Panc1 (cell line): ENCODE measurements around the gene FIBIN. TPM values are rescaled to one million over a fixed set of nuclear protein-coding genes. Genes with fewer than 3 reads are reported as not detected.

Experiments used
- ATAC-seq: fragments of 200-7000 bp; cut with Tn5 transposase; 2 replicates; pipeline ENCODE4 v1.9.1; 2020; ENCODE audit warnings: mild to moderate bottlenecking, moderate library complexity
- BruUV-seq: library from RNA; stranded (reverse); fragments of 400-500 nt; replicated peaks from 2 replicates; lab custom pipeline; 2021; lab: Mats Ljungman, UMichigan
- CTCF ChIA-PET: fragments of 300-600 bp; sonication (Branson Sonifier 250); formaldehyde crosslinking; loops from one replicate; lab custom pipeline; 2022; ENCODE audit warnings: antibody characterized with exemption; lab: Charles Lee
- POLR2A ChIA-PET: fragments of 300-600 bp; sonication (Branson Sonifier 250); formaldehyde crosslinking; loops from one replicate; lab custom pipeline; 2022; ENCODE audit warnings: antibody characterized with exemption; lab: Charles Lee
- DNase-seq: peaks from one replicate; pipeline ENCODE4 v3.0.0-alpha.2; 2010; ENCODE audit warnings: low read depth, low spot score
- H3K27ac ChIP-seq: 2 replicates; pipeline ENCODE4 v1.5.1; 2011; ENCODE audit warnings: mild to moderate bottlenecking, low read length, inconsistent platforms
- H3K27me3 ChIP-seq: fragments of 200-500 bp; sonication (Bioruptor generic); 2 replicates; pipeline ENCODE4 v1.6.0; 2014; ENCODE audit warnings: low read length, inconsistent platforms; ENCODE audit not compliant: control insufficient read depth, insufficient read depth
- H3K36me3 ChIP-seq: fragments of 200-500 bp; sonication (Bioruptor generic); 2 replicates; pipeline ENCODE4 v1.5.1; 2014; ENCODE audit warnings: inconsistent platforms, mild to moderate bottlenecking, low read length, moderate library complexity; ENCODE audit not compliant: control insufficient read depth, insufficient read depth
- H3K4me1 ChIP-seq: 2 replicates; pipeline ENCODE4 v1.5.1; 2011; ENCODE audit warnings: inconsistent platforms, mild to moderate bottlenecking, low read length, moderate library complexity; ENCODE audit not compliant: control insufficient read depth, insufficient read depth
- H3K4me3 ChIP-seq, 2 experiments: 2 replicates each; pipeline ENCODE4 v1.5.1; 2011 to 2012; ENCODE audit warnings: low read depth in 2 of 2, low read length in 2 of 2, mild to moderate bottlenecking in 2 of 2, inconsistent platforms in 1 of 2, moderate library complexity in 1 of 2
- H3K9me3 ChIP-seq: fragments of 200-500 bp; sonication (Bioruptor generic); 2 replicates; pipeline ENCODE4 v1.5.1; 2014; ENCODE audit warnings: low read depth, mild to moderate bottlenecking, inconsistent platforms, low read length, moderate library complexity; ENCODE audit not compliant: control insufficient read depth, insufficient read depth
- CTCF ChIP-seq: fragments of 450-650 bp; IDR thresholded peaks from 2 replicates; pipeline ENCODE4 v1.5.1; 2017; ENCODE audit warnings: mild to moderate bottlenecking
- POLR2AphosphoS5 ChIP-seq: IDR thresholded peaks from 2 replicates; pipeline ENCODE4 v1.6.1; 2012; ENCODE audit warnings: mild to moderate bottlenecking, low read depth, low read length, moderate library complexity
- REST ChIP-seq, 2 experiments: IDR thresholded peaks; 2 replicates each; pipeline ENCODE4 v1.6.1; 2011 to 2012; ENCODE audit warnings: low read depth in 2 of 2, control low read depth in 1 of 2, low read length in 1 of 2, mild to moderate bottlenecking in 1 of 2, moderate library complexity in 1 of 2; ENCODE audit not compliant: insufficient read depth in 1 of 2
- SIN3A ChIP-seq: IDR thresholded peaks from 2 replicates; pipeline ENCODE4 v1.6.1; 2012; ENCODE audit warnings: low read depth, mild to moderate bottlenecking, low read length, moderate library complexity, borderline replicate concordance; ENCODE audit not compliant: insufficient read depth
- TCF7L2 ChIP-seq: IDR thresholded peaks from 2 replicates; pipeline ENCODE4 v1.6.1; 2011; ENCODE audit warnings: mild to moderate bottlenecking, low read depth, low read length, inconsistent platforms
- in situ Hi-C: cut with HindIII; loops from 2 replicates; pipeline ENCODE4 v1.10.0; 2016; ENCODE audit warnings: low sequenced_read_pairs, low pct_unique_long_range_greater_than_20kb
- intact Hi-C: fragments of 100-400 bp; cut with micrococcal nuclease; formaldehyde crosslinking; loops from one replicate; pipeline ENCODE4 v1.10.0; 2022; ENCODE audit not compliant: unreplicated experiment
- total RNA-seq: library from RNA; stranded (reverse); gene quantifications from one replicate; pipeline ENCODE4 v1.2.1, GENCODE V29; 2021; ENCODE audit not compliant: unreplicated experiment

The FIBIN gene
- total RNA-seq, 1 experiment from 2014 or later: not detected

DNA sequence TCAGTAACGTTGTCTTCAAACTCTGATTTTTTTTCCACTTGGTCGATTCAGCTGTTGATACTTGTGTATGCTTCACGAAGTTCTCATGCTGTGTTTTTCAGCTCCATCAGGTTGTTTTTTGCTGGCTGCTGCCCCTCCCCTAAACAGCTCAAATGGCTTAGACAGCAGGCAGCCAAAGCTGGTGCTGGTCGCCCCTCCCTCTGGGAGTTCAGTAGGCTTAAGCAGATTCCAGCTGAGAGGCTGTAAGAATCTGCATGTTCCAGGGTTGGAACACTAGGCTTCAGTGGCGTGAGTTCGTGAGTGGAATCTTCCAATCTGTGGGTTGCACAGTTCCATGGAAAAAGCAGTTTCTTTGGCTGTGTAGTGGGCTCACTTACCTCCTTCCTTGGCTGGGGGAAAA, 10.3 kb upstream of the FIBIN start:
- no peaks in the 10 kb centered on the region for H3K4me1 ChIP-seq
- CTCF ChIA-PET: no interaction called here

GRCh38 chr11:26985470-26985869, 8.4 kb upstream of the FIBIN start:
- ChIA-PET POLR2A (no interaction called here), CTCF (no interaction called here)
- no peak overlapping the region for H3K27ac ChIP-seq
- BruUV-seq: no TSS peak
- H3K4me3 ChIP-seq: no peak overlapping the region
- TF ChIP-seq POLR2AphosphoS5 (no peak), SIN3A (no peak), TCF7L2 (no peak), REST (IDR thresholded peaks at IDR 0.05; ENCODE audit: insufficient read depth in 1 of 2, low read depth in 2 of 2, low read length in 1 of 2) (no peak), CTCF (no peak)
- in situ Hi-C loops (no loop called here), intact Hi-C loops (no loop called here)
- ATAC-seq (no peak), DNase-seq (no peak)
- H3K27me3 ChIP-seq: no peaks in the 10 kb centered on the region
- H3K4me1 ChIP-seq: no peaks in the 10 kb centered on the region
- no peaks in the 10 kb centered on the region for H3K36me3 ChIP-seq
- H3K9me3 ChIP-seq: no peaks in the 10 kb centered on the region

More for the DNA sequence above, 10.3 kb upstream of the FIBIN start:
- POLR2A ChIA-PET: no interaction called here
- Histone ChIP-seq H3K36me3 (no peaks in the 10 kb centered on the region), H3K27ac (no peak overlapping the region), H3K27me3 (no peaks in the 10 kb centered on the region), H3K4me3 (no peak overlapping the region), H3K9me3 (no peaks in the 10 kb centered on the region)
- in situ Hi-C loops: no loop called here
- ATAC-seq (no peak), DNase-seq (no peak)
- TF ChIP-seq TCF7L2: no peak
- TF ChIP-seq POLR2AphosphoS5: no peak
- no TSS peak for BruUV-seq
- intact Hi-C loops: no loop called here

DNA sequence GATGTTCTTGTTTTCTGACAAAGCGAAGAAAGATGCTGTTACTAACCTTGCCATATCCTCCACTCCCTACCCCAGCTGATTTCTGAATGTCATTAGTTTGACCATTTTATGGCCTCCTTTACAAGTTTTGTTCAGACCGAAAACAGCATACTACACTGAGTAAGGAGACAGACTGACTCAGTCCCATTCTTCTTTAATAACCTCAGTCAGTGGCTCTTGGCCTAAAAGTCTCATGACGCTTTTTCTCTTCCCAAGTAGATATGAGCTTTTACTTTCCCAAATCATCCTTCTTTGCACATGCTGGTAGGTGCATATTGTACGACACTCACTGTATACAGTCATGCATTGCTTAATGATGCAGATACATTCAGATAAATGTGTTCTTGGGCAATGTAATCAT, 8.0 kb upstream of the FIBIN start:
- H3K4me1 ChIP-seq: no peaks in the 10 kb centered on the region
- H3K27me3 ChIP-seq: no peaks in the 10 kb centered on the region
- ChIA-PET CTCF (no interaction called here), POLR2A (no interaction called here)
- no peak for TF ChIP-seq TCF7L2
- no peak for TF ChIP-seq SIN3A
- no peak for TF ChIP-seq REST (IDR thresholded peaks at IDR 0.05; ENCODE audit: insufficient read depth in 1 of 2, low read depth in 2 of 2, low read length in 1 of 2)
- TF ChIP-seq CTCF: no peak
- no peak for TF ChIP-seq POLR2AphosphoS5
- ATAC-seq: no peak
- intact Hi-C loops: no loop called here
- DNase-seq: no peak
- BruUV-seq: no TSS peak
- no peak overlapping the region for H3K4me3 ChIP-seq
- H3K27ac ChIP-seq: no peak overlapping the region
- no peaks in the 10 kb centered on the region for H3K9me3 ChIP-seq
- no peaks in the 10 kb centered on the region for H3K36me3 ChIP-seq
- in situ Hi-C loops: no loop called here
